HL-60/S4 treated with phorbol 12-myristate 13-acetate at 8.2 ng/mL for 4 days and 3 days (cell line): ENCODE results near the gene PLAAT2.

Experiments
- in situ Hi-C: fragments of 300-500 bp; cut with MboI; formaldehyde crosslinking; loops from 2 replicates; pipeline ENCODE4 v1.15.0; 2022; ENCODE audit warnings: low sequenced_read_pairs

The PLAAT2 gene

GRCh38 chr11:63521896-63522295, 41.3 kb downstream of the PLAAT2 start:
- in situ Hi-C loops: no loop called here

GRCh38 chr11:63520606-63521170, 42.5 kb downstream of the PLAAT2 start:
- in situ Hi-C loops: no loop called here

- in situ Hi-C loops: no loop called here
These were observed 44.6 kb downstream of the PLAAT2 start for GRCh38 chr11:63518548-63518947.

GRCh38 chr11:63517156-63517555, 46.0 kb downstream of the PLAAT2 start:
- in situ Hi-C loops: no loop called here

GRCh38 chr11:63516109-63516508, 47.1 kb downstream of the PLAAT2 start:
- in situ Hi-C loops: no loop called here

- in situ Hi-C loops: no loop called here
These were observed 50.4 kb downstream of the PLAAT2 start for GRCh38 chr11:63512816-63513215.

- in situ Hi-C loops: no loop called here
These were observed 52.0 kb downstream of the PLAAT2 start for GRCh38 chr11:63511048-63511748.

GRCh38 chr11:63510360-63511047, 52.7 kb downstream of the PLAAT2 start:
- in situ Hi-C loops: no loop called here

GRCh38 chr11:63508745-63509144, 54.4 kb downstream of the PLAAT2 start:
- in situ Hi-C loops: no loop called here

GRCh38 chr11:63508009-63508408, 55.2 kb downstream of the PLAAT2 start:
- in situ Hi-C loops: no loop called here

GRCh38 chr11:63507511-63507910, 55.7 kb downstream of the PLAAT2 start:
- in situ Hi-C loops: no loop called here

- in situ Hi-C loops: no loop called here
These were observed 56.3 kb downstream of the PLAAT2 start for GRCh38 chr11:63506876-63507275.

- in situ Hi-C loops: no loop called here
These were observed 57.2 kb downstream of the PLAAT2 start, which contains the start of gene LGALS12 for GRCh38 chr11:63505857-63506528. TSS of gene LGALS12 (plus strand) at chr11:63506084. CDS start at chr11:63506459, 375 bp downstream.

- in situ Hi-C loops: no loop called here
These were observed 58.1 kb downstream of the PLAAT2 start for GRCh38 chr11:63504933-63505586.

GRCh38 chr11:63504054-63504453, 59.1 kb downstream of the PLAAT2 start:
- in situ Hi-C loops: no loop called here

GRCh38 chr11:63503492-63503891, 59.7 kb downstream of the PLAAT2 start:
- in situ Hi-C loops: no loop called here
